B cell (primary cell): Measurements from ENCODE around the gene FAM53C. TPM values are rescaled to one million over a fixed set of nuclear protein-coding genes. Genes with fewer than 3 reads are reported as not detected.

Source experiments
- ATAC-seq: fragments of 200-7000 bp; cut with Tn5 transposase; one replicate; pipeline ENCODE4 v1.10.0; 2021; ENCODE audit warnings: low read depth, mild to moderate bottlenecking, moderate number of reproducible peaks, moderate library complexity
- CTCF ChIA-PET: fragments of 350-600 bp; sonication (Branson Sonifier 250); formaldehyde crosslinking; loops from one replicate; lab custom pipeline; 2021; ENCODE audit warnings: antibody characterized with exemption, inconsistent platforms; lab: Charles Lee
- POLR2A ChIA-PET: fragments of 350-600 bp; sonication (Branson Sonifier 250); formaldehyde crosslinking; loops from one replicate; lab custom pipeline; 2021; ENCODE audit warnings: antibody characterized with exemption; lab: Charles Lee
- DNase-seq: peaks from one replicate; pipeline ENCODE4 v3.0.0; 2013
- H2AFZ ChIP-seq: 2 replicates; pipeline ENCODE4 v1.6.1; 2012; ENCODE audit warnings: mild to moderate bottlenecking, low read depth, low read length; ENCODE audit not compliant: insufficient read depth, poor library complexity, severe bottlenecking
- H3K27ac ChIP-seq, 2 donors: 1 replicate in 1 of 2; 2 replicates in 1 of 2; pipeline ENCODE4 v1.5.1; 2012 to 2013; ENCODE audit warnings: low read length in 2 of 2, mild to moderate bottlenecking in 2 of 2, moderate library complexity in 1 of 2
- H3K27me3 ChIP-seq, 4 experiments: fragments of 200-600 bp in 1 of 4; sonication (generic) in 1 of 4; replicated peaks in 1 of 4; 1 replicate in 2 of 4; 2 replicates in 2 of 4; pipeline versions ENCODE4 v1.6.1 to v1.7.0; 2013 to 2016; ENCODE audit warnings: low read length in 3 of 4, mild to moderate bottlenecking in 2 of 4, mixed read lengths in 1 of 4, moderate library complexity in 1 of 4; ENCODE audit not compliant: insufficient read depth in 4 of 4, control insufficient read depth in 3 of 4; ENCODE audit errors: control extremely low read depth in 1 of 4
- H3K36me3 ChIP-seq, 2 experiments: replicated peaks in 1 of 2; 1 replicate in 1 of 2; 2 replicates in 1 of 2; pipeline versions ENCODE4 v1.6.1 to v1.7.1; 2013; ENCODE audit warnings: low read length in 1 of 2; ENCODE audit not compliant: insufficient read depth in 2 of 2, control insufficient read depth in 1 of 2; ENCODE audit errors: control extremely low read depth in 1 of 2, extremely low read depth in 1 of 2
- H3K4me1 ChIP-seq, 2 donors: fragments of 200-600 bp in 1 of 2; sonication (generic) in 1 of 2; 1 replicate in 1 of 2; 2 replicates in 1 of 2; pipeline versions ENCODE4 v1.5.1 to v1.6.1; 2013 to 2017; ENCODE audit warnings: low read length in 2 of 2; ENCODE audit not compliant: control insufficient read depth in 2 of 2, insufficient read depth in 2 of 2
- H3K4me2 ChIP-seq: replicated peaks from 2 replicates; pipeline ENCODE3; 2012; ENCODE audit warnings: mild to moderate bottlenecking, low read depth, low read length; ENCODE audit not compliant: poor library complexity, severe bottlenecking
- H3K4me3 ChIP-seq, 5 experiments: fragments of 200-600 bp in 1 of 5; sonication (generic) in 1 of 5; 1 replicate in 3 of 5; 2 replicates in 2 of 5; pipeline versions ENCODE4 v1.5.1 to v1.7.0; 2011 to 2016; ENCODE audit warnings: low read length in 4 of 5, mild to moderate bottlenecking in 4 of 5, low read depth in 2 of 5, control low read depth in 1 of 5, moderate library complexity in 1 of 5; ENCODE audit not compliant: insufficient read depth in 1 of 5; ENCODE audit errors: control extremely low read depth in 1 of 5, extremely low read depth in 1 of 5
- H3K79me2 ChIP-seq: fragments of 200-600 bp; sonication (generic); one replicate; pipeline ENCODE4 v1.6.0; 2016; ENCODE audit warnings: low read length; ENCODE audit not compliant: control insufficient read depth, insufficient read depth
- H3K9ac ChIP-seq: fragments of 200-600 bp; sonication (generic); 2 replicates; pipeline ENCODE4 v1.6.1; 2017; ENCODE audit warnings: mild to moderate bottlenecking, low read length, moderate library complexity
- H3K9me3 ChIP-seq, 3 donors: one replicate each; pipeline versions ENCODE4 v1.6.1 to v1.7.1; 2013; ENCODE audit warnings: low read length in 2 of 3; ENCODE audit not compliant: control insufficient read depth in 2 of 3, insufficient read depth in 1 of 3; ENCODE audit errors: control extremely low read depth in 1 of 3
- H4K20me1 ChIP-seq: 2 replicates; pipeline ENCODE4 v1.6.0; 2012; ENCODE audit warnings: mild to moderate bottlenecking, low read length; ENCODE audit not compliant: insufficient read depth, control insufficient read depth, poor library complexity, severe bottlenecking
- H3K27ac Mint-ChIP-seq: one replicate; pipeline ENCODE4 v1.8.0; 2021; ENCODE audit warnings: mixed read lengths
- H3K27me3 Mint-ChIP-seq: one replicate; pipeline ENCODE4 v1.8.0; 2021; ENCODE audit warnings: mixed read lengths
- H3K4me1 Mint-ChIP-seq: one replicate; pipeline ENCODE4 v1.8.0; 2021; ENCODE audit warnings: mixed read lengths
- H3K4me3 Mint-ChIP-seq: one replicate; pipeline ENCODE4 v1.8.0; 2021; ENCODE audit warnings: mixed read lengths
- H3K9me3 Mint-ChIP-seq: one replicate; pipeline ENCODE4 v1.8.0; 2022; ENCODE audit warnings: mixed read lengths; ENCODE audit not compliant: insufficient read depth
- CTCF ChIP-seq: fragments of 200-600 bp; IDR thresholded peaks from one replicate; pipeline ENCODE4 v1.8.0; 2022; ENCODE audit warnings: antibody characterized with exemption, mild to moderate bottlenecking
- EZH2 ChIP-seq: IDR thresholded peaks from 2 replicates; pipeline ENCODE4 v1.6.1; 2012; ENCODE audit warnings: borderline replicate concordance, low read depth, mild to moderate bottlenecking, moderate library complexity, low read length; ENCODE audit not compliant: insufficient read depth, poor library complexity, severe bottlenecking
- WGBS: methylation state at CpG from one replicate; pipeline ENCODE4 v1.1.5; 2013; ENCODE audit warnings: missing lambda C conversion rate; ENCODE audit not compliant: insufficient coverage; 5-methylcytosine and 5-hydroxymethylcytosine counted together
- intact Hi-C: fragments of 100-400 bp; cut with micrococcal nuclease; formaldehyde crosslinking; loops from one replicate; pipeline ENCODE4 v1.10.0; 2022
- polyA plus RNA-seq: library from polyadenylated mRNA; depleted of rRNA; stranded (reverse); fragments of >200 nt; gene quantifications from 2 replicates; pipeline ENCODE4 v1.2.3, GENCODE V29; 2012
- total RNA-seq, 2 donors: library from RNA; stranded (reverse); fragments of 120-200 nt in 1 of 2; gene quantifications; 1 replicate in 1 of 2; 2 replicates in 1 of 2; pipeline versions ENCODE4 v1.2.3 to v1.2.4, GENCODE V29; 2013 to 2022

The FAM53C gene
- total and polyA plus RNA-seq, 2 donors (not counting 1 experiment from before 2014, with no cell fraction given) = 29.8 to 44.9 TPM

- H3K27me3 Mint-ChIP-seq = no peaks in the 10 kb centered on the region
- Histone ChIP-seq H3K4me3 (no peak overlapping the region), H3K27ac (no peak overlapping the region), H3K79me2 (no peaks in the 10 kb centered on the region), H3K27me3 (no peaks in the 10 kb centered on the region), H3K9me3 (no peaks in the 10 kb centered on the region), H3K36me3 (peaks cover 14 to 59% of the 10 kb centered on the region in 2 experiments), H2AFZ (no peak overlapping the region), H3K9ac (no peak overlapping the region), H4K20me1 (no peaks in the 10 kb centered on the region), H3K4me2 (no peak overlapping the region), H3K4me1 (no peaks in the 10 kb centered on the region)
- WGBS = 100% methylated on average over 1 of the region's 1 CpG
- no peak overlapping the region for H3K4me3 Mint-ChIP-seq
- TF ChIP-seq CTCF (no peak), EZH2 (no peak)
- DNase-seq = no peak
- H3K9me3 Mint-ChIP-seq = no peaks in the 10 kb centered on the region
- intact Hi-C loops = no loop called here
- no peak overlapping the region for H3K27ac Mint-ChIP-seq
- no peaks in the 10 kb centered on the region for H3K4me1 Mint-ChIP-seq
- POLR2A ChIA-PET = no interaction called here
- CTCF ChIA-PET = interaction anchor here (0.7 to 1.5 kb wide), 3 partner anchors 17 to 33 kb away, joined by 3 to 4 read pairs (median 3); partner anchors contain the start of gene KDM3B
- ATAC-seq = no peak
These were observed 47.6 kb downstream of the FAM53C start for GRCh38 chr5:138385660-138386059.

- no peaks in the 10 kb centered on the region for H3K9me3 ChIP-seq
- no peaks in the 10 kb centered on the region for H3K79me2 ChIP-seq
- H3K36me3 ChIP-seq = peaks cover 12 to 60% of the 10 kb centered on the region in 2 experiments
- TF ChIP-seq CTCF = no peak
- TF ChIP-seq EZH2 = no peak
- Mint-ChIP-seq H3K27me3 (no peaks in the 10 kb centered on the region), H3K27ac (no peak overlapping the region), H3K4me3 (no peak overlapping the region), H3K4me1 (no peaks in the 10 kb centered on the region), H3K9me3 (no peaks in the 10 kb centered on the region)
- H3K27ac ChIP-seq = no peak overlapping the region
- no peaks in the 10 kb centered on the region for H3K4me1 ChIP-seq
- H2AFZ ChIP-seq = no peak overlapping the region
- no peaks in the 10 kb centered on the region for H4K20me1 ChIP-seq
- no peak for ATAC-seq
- ChIA-PET POLR2A (no interaction called here), CTCF (interaction anchor here (0.7 kb wide), 1 partner anchor 33 kb away, joined by 3 read pairs; no protein-coding TSS in a partner anchor)
- no peak overlapping the region for H3K4me2 ChIP-seq
- H3K27me3 ChIP-seq = no peaks in the 10 kb centered on the region
- no peak for DNase-seq
- H3K9ac ChIP-seq = no peak overlapping the region
- intact Hi-C loops = no loop called here
- 91% methylated on average over 5 of the region's 10 CpGs for WGBS
- no peak overlapping the region for H3K4me3 ChIP-seq
These were observed 48.2 kb downstream of the FAM53C start for GRCh38 chr5:138386290-138386689.
